OCI-LY3 (cell line): ENCODE data around the gene BACH2.

Experiments used
- CTCF ChIP-seq: fragments of 200-600, 300-600 bp; sonication (generic); IDR thresholded peaks from 2 replicates; pipeline ENCODE4 v1.5.1; 2014; ENCODE audit warnings: antibody characterized with exemption, low read length, low read depth
- EZH2phosphoT487 ChIP-seq: fragments of 200-600 bp; shearing (Covaris generic); IDR thresholded peaks from 2 replicates; pipeline ENCODE4 v1.6.1; 2018; ENCODE audit warnings: antibody characterized with exemption, mixed run types, low read depth

- TF ChIP-seq CTCF (no peak), EZH2phosphoT487 (no peak)
Observed at GRCh38 chr6:90086517-90086916, 210.1 kb downstream of the BACH2 start.
